ENCODE data around the gene GSG1L2. TPM values are rescaled to one million over a fixed set of nuclear protein-coding genes. Genes with fewer than 3 reads are reported as not detected.

The GSG1L2 gene
- total and polyA plus RNA-seq, 7 donors = not detected

GRCh38 chr17:9862220-9862619, 40.3 kb upstream of the GSG1L2 start:
- intact Hi-C loops (cut with DNase I) = no loop called here
- H3K9me3 ChIP-seq = peaks cover 0 to 2% (median 0%) of the 10 kb centered on the region in 4 donors
- no peaks in the 10 kb centered on the region for H3K27me3 ChIP-seq
- no peaks in the 10 kb centered on the region for H3K4me1 ChIP-seq
- 84 to 94% methylated on average over 1 of the region's 1 CpG for WGBS, 2 donors
- no peak overlapping the region for H3K4me3 ChIP-seq
- peaks cover 0 to 12% (median 0%) of the 10 kb centered on the region in 4 donors for H3K36me3 ChIP-seq
- TF ChIP-seq POLR2A (IDR thresholded peaks at IDR 0.05) (no peak), CTCF (IDR thresholded peaks at IDR 0.05) (no peak), POLR2AphosphoS5 (IDR thresholded peaks at IDR 0.05) (no peak), EP300 (IDR thresholded peaks at IDR 0.05) (no peak)
- no peak for DNase-seq
- no peak overlapping the region for H3K27ac ChIP-seq

- no peak for DNase-seq
- peaks cover 0 to 16% (median 0%) of the 10 kb centered on the region in 4 donors for H3K36me3 ChIP-seq
- no peaks in the 10 kb centered on the region for H3K4me1 ChIP-seq
- no peak for TF ChIP-seq EP300 (IDR thresholded peaks at IDR 0.05)
- TF ChIP-seq POLR2AphosphoS5 (IDR thresholded peaks at IDR 0.05) = no peak
- intact Hi-C loops (cut with DNase I) = no loop called here
- H3K4me3 ChIP-seq = no peak overlapping the region
- peaks cover 0 to 2% (median 0%) of the 10 kb centered on the region in 4 donors for H3K9me3 ChIP-seq
- no peak overlapping the region for H3K27ac ChIP-seq
- H3K27me3 ChIP-seq = no peaks in the 10 kb centered on the region
- WGBS, 2 donors = 79 to 89% methylated on average over 7 of the region's 7 CpGs
These were observed 39.0 kb upstream of the GSG1L2 start for GRCh38 chr17:9860851-9861250.

- 82 to 88% methylated on average over 5 of the region's 5 CpGs for WGBS, 2 donors
- Histone ChIP-seq H3K27me3 (no peaks in the 10 kb centered on the region), H3K36me3 (peaks cover 0 to 15% (median 0%) of the 10 kb centered on the region in 4 donors), H3K9me3 (peaks cover 0 to 2% (median 0%) of the 10 kb centered on the region in 4 donors), H3K27ac (no peak overlapping the region), H3K4me3 (no peak overlapping the region), H3K4me1 (no peaks in the 10 kb centered on the region)
- DNase-seq = no peak
- TF ChIP-seq CTCF (IDR thresholded peaks at IDR 0.05) = no peak
- no peak for TF ChIP-seq EP300 (IDR thresholded peaks at IDR 0.05)
- no peak for TF ChIP-seq POLR2AphosphoS5 (IDR thresholded peaks at IDR 0.05)
- TF ChIP-seq POLR2A (IDR thresholded peaks at IDR 0.05) = no peak
- intact Hi-C loops (cut with DNase I) = no loop called here
These were observed 37.9 kb upstream of the GSG1L2 start for GRCh38 chr17:9859781-9860180.

GRCh38 chr17:9855036-9855435, 33.2 kb upstream of the GSG1L2 start:
- no peak for DNase-seq
- Histone ChIP-seq H3K36me3 (peaks cover 0 to 15% (median 0%) of the 10 kb centered on the region in 4 donors), H3K9me3 (peaks cover 0 to 1% (median 0%) of the 10 kb centered on the region in 4 donors), H3K4me3 (no peak overlapping the region), H3K27me3 (no peaks in the 10 kb centered on the region), H3K4me1 (no peaks in the 10 kb centered on the region), H3K27ac (no peak overlapping the region)
- 78 to 95% methylated on average over 4 of the region's 4 CpGs for WGBS, 2 donors
- TF ChIP-seq CTCF (IDR thresholded peaks at IDR 0.05) = no peak
- TF ChIP-seq EP300 (IDR thresholded peaks at IDR 0.05) = no peak
- no peak for TF ChIP-seq POLR2AphosphoS5 (IDR thresholded peaks at IDR 0.05)
- TF ChIP-seq POLR2A (IDR thresholded peaks at IDR 0.05) = no peak
- intact Hi-C loops (cut with DNase I) = no loop called here

- Histone ChIP-seq H3K4me1 (no peaks in the 10 kb centered on the region), H3K36me3 (peaks cover 0 to 15% (median 0%) of the 10 kb centered on the region in 4 donors), H3K9me3 (no peaks in the 10 kb centered on the region), H3K27me3 (no peaks in the 10 kb centered on the region), H3K27ac (no peak overlapping the region), H3K4me3 (no peak overlapping the region)
- intact Hi-C loops (cut with DNase I) = no loop called here
- no peak for DNase-seq
- TF ChIP-seq CTCF (IDR thresholded peaks at IDR 0.05) (no peak), POLR2A (IDR thresholded peaks at IDR 0.05) (no peak), EP300 (IDR thresholded peaks at IDR 0.05) (no peak), POLR2AphosphoS5 (IDR thresholded peaks at IDR 0.05) (no peak)
- WGBS, 2 donors = 68 to 83% methylated on average over 5 of the region's 5 CpGs
These were observed 32.4 kb upstream of the GSG1L2 start for GRCh38 chr17:9854255-9854654.

Measured in sigmoid colon (tissue), 7 donors.